H9 (cell line): ENCODE results near the gene RGL4. TPM values are rescaled to one million over a fixed set of nuclear protein-coding genes. Genes with fewer than 3 reads are reported as not detected.

Source experiments
- DNase-seq: peaks from one replicate; pipeline ENCODE4 v3.0.0-alpha.2; 2017
- H2AFZ ChIP-seq: one replicate; pipeline ENCODE4 v1.6.1; 2013; ENCODE audit warnings: mild to moderate bottlenecking, low read length, control low read depth, moderate library complexity
- H2AK5ac ChIP-seq: 2 replicates; pipeline ENCODE4 v1.6.1; 2013; ENCODE audit warnings: low read length, control low read depth, mixed read lengths; ENCODE audit not compliant: insufficient read length
- H2BK120ac ChIP-seq: one replicate; pipeline ENCODE4 v1.6.1; 2013; ENCODE audit warnings: low read depth, mild to moderate bottlenecking, low read length, control low read depth, inconsistent platforms; ENCODE audit not compliant: poor library complexity, severe bottlenecking
- H2BK12ac ChIP-seq: 2 replicates; pipeline ENCODE4 v1.6.1; 2013; ENCODE audit warnings: low read length, control low read depth, mixed read lengths, low read depth; ENCODE audit not compliant: insufficient read length
- H2BK15ac ChIP-seq: 2 replicates; pipeline ENCODE4 v1.6.1; 2013; ENCODE audit warnings: low read depth, low read length, control low read depth
- H2BK20ac ChIP-seq: one replicate; pipeline ENCODE4 v1.6.1; 2013; ENCODE audit warnings: low read depth, mild to moderate bottlenecking, low read length, control low read depth, inconsistent platforms; ENCODE audit not compliant: poor library complexity, severe bottlenecking
- H2BK5ac ChIP-seq: 2 replicates; pipeline ENCODE4 v1.6.1; 2013; ENCODE audit warnings: low read length, control low read depth, mixed read lengths; ENCODE audit not compliant: insufficient read length
- H3K14ac ChIP-seq: 2 replicates; pipeline ENCODE4 v1.6.1; 2013; ENCODE audit warnings: low read length, control low read depth; ENCODE audit not compliant: insufficient read depth
- H3K18ac ChIP-seq: 2 replicates; pipeline ENCODE4 v1.6.1; 2013; ENCODE audit warnings: low read depth, mild to moderate bottlenecking, mixed read lengths, low read length, control low read depth; ENCODE audit not compliant: insufficient read length
- H3K23ac ChIP-seq: 2 replicates; pipeline ENCODE4 v1.6.1; 2013; ENCODE audit warnings: low read length, control low read depth, mixed read lengths, low read depth; ENCODE audit not compliant: insufficient read length
- H3K23me2 ChIP-seq: 2 replicates; pipeline ENCODE4 v1.6.1; 2013; ENCODE audit warnings: low read depth, mild to moderate bottlenecking, mixed read lengths, low read length, control low read depth; ENCODE audit not compliant: insufficient read length, poor library complexity, severe bottlenecking
- H3K27ac ChIP-seq: 2 replicates; pipeline ENCODE4 v1.5.1; 2013; ENCODE audit warnings: low read length, control low read depth, mixed read lengths, low read depth; ENCODE audit not compliant: insufficient read length
- H3K27me3 ChIP-seq: 2 replicates; pipeline ENCODE4 v1.6.1; 2013; ENCODE audit warnings: low read length, control low read depth, inconsistent platforms; ENCODE audit not compliant: insufficient read depth
- H3K4ac ChIP-seq: 2 replicates; pipeline ENCODE4 v1.6.1; 2013; ENCODE audit warnings: low read depth, mild to moderate bottlenecking, control low read depth, inconsistent platforms, low read length, moderate library complexity
- H3K4me1 ChIP-seq: 2 replicates; pipeline ENCODE4 v1.6.1; 2013; ENCODE audit warnings: low read length, control low read depth, inconsistent platforms; ENCODE audit not compliant: insufficient read depth
- H3K4me2 ChIP-seq: 2 replicates; pipeline ENCODE4 v1.6.1; 2013; ENCODE audit warnings: low read length, control low read depth, mixed read lengths; ENCODE audit not compliant: insufficient read length, insufficient read depth
- H3K56ac ChIP-seq: 2 replicates; pipeline ENCODE4 v1.6.1; 2013; ENCODE audit warnings: low read depth, mild to moderate bottlenecking, mixed read lengths, low read length, control low read depth; ENCODE audit not compliant: insufficient read length
- H3K79me1 ChIP-seq: 2 replicates; pipeline ENCODE4 v1.6.1; 2013; ENCODE audit warnings: low read depth, mild to moderate bottlenecking, moderate library complexity, low read length, control low read depth, inconsistent platforms; ENCODE audit not compliant: insufficient read depth, poor library complexity, severe bottlenecking
- H3K79me2 ChIP-seq: 2 replicates; pipeline ENCODE4 v1.6.1; 2013; ENCODE audit warnings: low read length, control low read depth, inconsistent platforms; ENCODE audit not compliant: insufficient read depth
- H3K9ac ChIP-seq: 2 replicates; pipeline ENCODE4 v1.6.1; 2013; ENCODE audit warnings: low read length, control low read depth, mixed read lengths; ENCODE audit not compliant: insufficient read length; ENCODE audit errors: extremely low read depth
- H3K9me3 ChIP-seq: one replicate; pipeline ENCODE4 v1.6.1; 2013; ENCODE audit warnings: low read depth, low read length, inconsistent platforms; ENCODE audit not compliant: control insufficient read depth
- H3T11ph ChIP-seq: one replicate; pipeline ENCODE4 v1.6.1; 2013; ENCODE audit warnings: mild to moderate bottlenecking, low read length, control low read depth, inconsistent platforms
- H4K20me1 ChIP-seq: one replicate; pipeline ENCODE4 v1.6.1; 2013; ENCODE audit not compliant: control insufficient read depth, insufficient read length, insufficient read depth
- H4K5ac ChIP-seq: 2 replicates; pipeline ENCODE4 v1.6.1; 2013; ENCODE audit warnings: low read depth, mild to moderate bottlenecking, mixed read lengths, low read length, control low read depth; ENCODE audit not compliant: insufficient read length
- H4K8ac ChIP-seq: replicated peaks from 2 replicates; pipeline ENCODE4 v1.6.1; 2013; ENCODE audit warnings: low read length, control low read depth, mixed read lengths, low read depth; ENCODE audit not compliant: insufficient read length
- H4K91ac ChIP-seq: 2 replicates; pipeline ENCODE4 v1.6.1; 2013; ENCODE audit warnings: low read depth, mild to moderate bottlenecking, moderate library complexity, mixed read lengths, low read length, control low read depth; ENCODE audit not compliant: insufficient read length
- H3K27ac Mint-ChIP-seq, 3 experiments: 2 replicates in 2 of 3; 3 replicates in 1 of 3; pipeline ENCODE4 v1.8.0; 2020 to 2021; ENCODE audit warnings: mixed read lengths in 3 of 3, mild to moderate bottlenecking in 1 of 3, moderate library complexity in 1 of 3
- H3K27me3 Mint-ChIP-seq: 2 replicates; pipeline ENCODE4 v1.8.0; 2021; ENCODE audit warnings: low read depth, mild to moderate bottlenecking, moderate library complexity, mixed read lengths
- H3K36me3 Mint-ChIP-seq, 3 experiments: 2 replicates in 2 of 3; 3 replicates in 1 of 3; pipeline ENCODE4 v1.8.0; 2020 to 2021; ENCODE audit warnings: low read depth in 3 of 3, mixed read lengths in 3 of 3; ENCODE audit not compliant: insufficient read depth in 1 of 3
- H3K4me1 Mint-ChIP-seq, 2 experiments: 2 replicates each; pipeline ENCODE4 v1.8.0; 2020; ENCODE audit warnings: mixed read lengths in 2 of 2
- H3K4me3 Mint-ChIP-seq, 2 experiments: 2 replicates in 1 of 2; 3 replicates in 1 of 2; pipeline ENCODE4 v1.8.0; 2020 to 2021; ENCODE audit warnings: mild to moderate bottlenecking in 2 of 2, mixed read lengths in 2 of 2, moderate library complexity in 1 of 2
- H3K9me3 Mint-ChIP-seq, 2 experiments: 2 replicates in 1 of 2; 3 replicates in 1 of 2; pipeline ENCODE4 v1.8.0; 2020; ENCODE audit warnings: mild to moderate bottlenecking in 2 of 2, mixed read lengths in 2 of 2, moderate library complexity in 1 of 2
- WGBS: extraction: QIAGEN DNeasy Blood & Tissue Kit; methylation state at CpG from one replicate; pipeline ENCODE4 v1.1.7; 2013; ENCODE audit warnings: missing lambda C conversion rate, low lambda C conversion rate, mixed read lengths; ENCODE audit not compliant: insufficient read length; ENCODE audit errors: extremely low coverage; 5-methylcytosine and 5-hydroxymethylcytosine counted together
- total RNA-seq: library from RNA; stranded (reverse); gene quantifications from 2 replicates; pipeline ENCODE4 v1.2.1, GENCODE V29; 2021
- TF ChIP-seq, protein P1 (sequence below): fragments of 200-600 bp; sonication (generic); conservative IDR thresholded peaks from 3 replicates; pipeline ENCODE4 v1.8.0; 2021; ENCODE audit warnings: antibody characterized with exemption, mild to moderate bottlenecking

RGL4 gene
- total RNA-seq, 1 experiment from 2014 or later = not detected

DNA sequence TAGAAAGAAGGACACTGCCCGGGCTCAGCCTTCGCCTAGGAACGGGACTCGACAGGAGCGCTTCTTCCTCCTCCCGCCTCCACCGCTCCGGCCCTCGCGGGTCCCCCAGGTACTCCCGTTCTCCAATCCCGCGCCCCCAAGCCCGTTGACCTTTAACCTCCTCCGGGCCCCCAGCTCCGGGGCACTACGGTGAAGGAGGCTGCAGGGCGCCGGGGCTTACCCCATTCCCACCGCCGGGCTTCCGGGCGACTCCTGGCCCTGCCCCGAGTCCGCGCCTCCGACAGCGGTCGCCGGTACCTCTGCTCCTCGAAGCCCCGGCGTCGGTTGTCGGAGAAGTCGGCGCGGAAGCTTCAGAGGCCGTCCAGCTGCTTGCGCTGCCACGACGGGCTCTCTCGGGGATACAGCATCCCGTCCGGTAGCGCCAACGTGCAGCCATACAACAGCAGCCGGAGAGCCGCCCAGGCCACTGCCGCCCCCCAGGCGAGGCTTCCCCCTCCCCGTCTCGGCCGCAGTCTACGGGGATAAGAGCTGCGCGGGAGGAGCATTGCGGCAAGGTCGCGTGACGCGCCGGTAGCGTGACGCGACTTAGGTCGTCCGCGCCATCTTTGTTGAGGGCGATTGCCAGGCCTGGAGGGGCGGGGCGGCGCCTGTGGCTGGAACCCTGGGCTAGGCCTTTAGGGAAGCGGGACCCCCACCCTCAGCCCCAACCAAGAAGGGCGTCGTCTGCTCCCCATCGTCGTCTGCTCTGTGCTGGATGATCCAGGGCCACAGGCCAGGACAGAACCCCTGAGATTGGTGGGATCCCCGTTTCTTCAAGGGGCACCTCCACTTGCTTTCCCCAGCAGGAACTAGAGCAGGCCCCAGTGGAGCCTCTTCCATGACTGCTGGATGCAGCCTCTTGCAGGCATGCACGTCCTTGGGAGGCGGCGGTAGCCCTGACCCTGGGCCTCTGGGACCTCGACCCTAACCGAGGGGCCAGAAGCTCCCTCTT is 26.3 kb downstream of the RGL4 start:
- TF ChIP-seq, protein P1, sequence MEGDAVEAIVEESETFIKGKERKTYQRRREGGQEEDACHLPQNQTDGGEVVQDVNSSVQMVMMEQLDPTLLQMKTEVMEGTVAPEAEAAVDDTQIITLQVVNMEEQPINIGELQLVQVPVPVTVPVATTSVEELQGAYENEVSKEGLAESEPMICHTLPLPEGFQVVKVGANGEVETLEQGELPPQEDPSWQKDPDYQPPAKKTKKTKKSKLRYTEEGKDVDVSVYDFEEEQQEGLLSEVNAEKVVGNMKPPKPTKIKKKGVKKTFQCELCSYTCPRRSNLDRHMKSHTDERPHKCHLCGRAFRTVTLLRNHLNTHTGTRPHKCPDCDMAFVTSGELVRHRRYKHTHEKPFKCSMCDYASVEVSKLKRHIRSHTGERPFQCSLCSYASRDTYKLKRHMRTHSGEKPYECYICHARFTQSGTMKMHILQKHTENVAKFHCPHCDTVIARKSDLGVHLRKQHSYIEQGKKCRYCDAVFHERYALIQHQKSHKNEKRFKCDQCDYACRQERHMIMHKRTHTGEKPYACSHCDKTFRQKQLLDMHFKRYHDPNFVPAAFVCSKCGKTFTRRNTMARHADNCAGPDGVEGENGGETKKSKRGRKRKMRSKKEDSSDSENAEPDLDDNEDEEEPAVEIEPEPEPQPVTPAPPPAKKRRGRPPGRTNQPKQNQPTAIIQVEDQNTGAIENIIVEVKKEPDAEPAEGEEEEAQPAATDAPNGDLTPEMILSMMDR = no peak
- no peak overlapping the region for H3T11ph ChIP-seq
- no peaks in the 10 kb centered on the region for H3K9me3 ChIP-seq
- H3K79me1 ChIP-seq = no peaks in the 10 kb centered on the region
- H3K18ac ChIP-seq = peak overlapping the region; percentile 84
- no peak overlapping the region for H2BK5ac ChIP-seq
- H3K56ac ChIP-seq = no peak overlapping the region
- no peak overlapping the region for H3K4ac ChIP-seq
- DNase-seq = peak; percentile 91
- no peak overlapping the region for H4K8ac ChIP-seq
- H2BK12ac ChIP-seq = no peak overlapping the region
- H3K79me2 ChIP-seq = no peaks in the 10 kb centered on the region
- peak overlapping the region; percentile 74 to 85 for H3K4me3 Mint-ChIP-seq
- H3K23me2 ChIP-seq = peaks cover 3% of the 10 kb centered on the region
- peak overlapping the region; percentile 74 for H3K14ac ChIP-seq
- H3K4me1 ChIP-seq = no peaks in the 10 kb centered on the region
- H3K27ac ChIP-seq = no peak overlapping the region
- H2BK15ac ChIP-seq = no peak overlapping the region
- H2BK20ac ChIP-seq = no peak overlapping the region
- no peak overlapping the region for H2BK120ac ChIP-seq
- WGBS = no CpG with 5 or more reads among the region's 84 CpGs
- H2AFZ ChIP-seq = no peak overlapping the region
- H3K9me3 Mint-ChIP-seq = no peaks in the 10 kb centered on the region; a peak in 1 of 5 replicates
- H2AK5ac ChIP-seq = no peak overlapping the region
- H3K27ac Mint-ChIP-seq = peak overlapping the region; percentile 58 to 93 (median 87); a peak in 4 of 7 replicates
- no peaks in the 10 kb centered on the region for H4K20me1 ChIP-seq
- peaks cover 8 to 22% (median 16%) of the 10 kb centered on the region in 3 experiments for H3K36me3 Mint-ChIP-seq
- no peak overlapping the region for H3K23ac ChIP-seq
- H4K91ac ChIP-seq = no peak overlapping the region
- peaks cover 0 to 6% of the 10 kb centered on the region in 2 experiments; a peak in 2 of 4 replicates for H3K4me1 Mint-ChIP-seq
- peak overlapping the region; percentile 67 for H3K9ac ChIP-seq
- H3K4me2 ChIP-seq = peak overlapping the region; percentile 13
- no peaks in the 10 kb centered on the region for H3K27me3 ChIP-seq
- peaks cover under 1% of the 10 kb centered on the region; the same call in 1 of the 2 replicates for H3K27me3 Mint-ChIP-seq
- H4K5ac ChIP-seq = no peak overlapping the region
